T-helper 2 cell treated with Interferon-gamma antibody and Interleukin-4, amounts not matched to agents 100 ng/mL and 5 ng/mL, for 36 hours (primary cell): ENCODE results near the gene ADAM22. TPM values are rescaled to one million over a fixed set of nuclear protein-coding genes. Genes with fewer than 3 reads are reported as not detected.
"Not testable (repeated sequence)": the region's sequence is repeated elsewhere in the genome, so short reads cannot be mapped to it uniquely, and the experiment has no call there.

Source experiments
- intact Hi-C: fragments of 100-400 bp; cut with micrococcal nuclease; formaldehyde crosslinking; loops from one replicate; pipeline ENCODE4 v1.15.1; 2023
- total RNA-seq: library from RNA; stranded (reverse); gene quantifications from 2 replicates; pipeline ENCODE4 v1.2.3, GENCODE V29; 2022

Gene ADAM22
- total RNA-seq, result 2.9 and 3.2 TPM in 2 replicates

- intact Hi-C loops, result loop anchor here (1.0 to 10.0 kb wide), 4 partner anchors 58 to 306 kb away; partner anchors contain the start of genes DBF4, RUNDC3B, SLC25A40 and SRI
These were observed at the start of gene ADAM22 for GRCh38 chr7:87933953-87934698. Gene ADAM22 (plus strand): TSS chr7:87934251. CDS start chr7:87934466, 215 bp downstream.

- intact Hi-C loops, result loop anchor here (1.0 kb wide), 1 partner anchor 9 kb away; the partner anchor contains the start of genes DBF4 and SLC25A40
These were observed 49.0 kb upstream of the ADAM22 start for GRCh38 chr7:87885018-87885417.

GRCh38 chr7:87886875-87887274 lies 47.2 kb upstream of the ADAM22 start:
- intact Hi-C loops, result loop anchor here (1.0 to 2.0 kb wide), 2 partner anchors 90 to 574 kb away; no protein-coding TSS in a partner anchor

- intact Hi-C loops, result no loop called here
These were observed 38.7 kb upstream of the ADAM22 start for GRCh38 chr7:87895363-87895762.

GRCh38 chr7:87899255-87899654 lies 34.8 kb upstream of the ADAM22 start:
- intact Hi-C loops, result no loop called here

- intact Hi-C loops, result not testable (repeated sequence)
These were observed 26.7 kb upstream of the ADAM22 start for GRCh38 chr7:87907136-87907906.

GRCh38 chr7:87908814-87909213 lies 25.2 kb upstream of the ADAM22 start:
- intact Hi-C loops, result not testable (repeated sequence)

GRCh38 chr7:87912121-87912520 lies 21.9 kb upstream of the ADAM22 start:
- intact Hi-C loops, result no loop called here

GRCh38 chr7:87918740-87919139 lies 15.3 kb upstream of the ADAM22 start:
- intact Hi-C loops, result no loop called here

GRCh38 chr7:87919875-87920274 lies 14.2 kb upstream of the ADAM22 start:
- intact Hi-C loops, result no loop called here

- intact Hi-C loops, result no loop called here
These were observed 13.5 kb upstream of the ADAM22 start for GRCh38 chr7:87920578-87920977.

GRCh38 chr7:87922759-87923395 lies 11.2 kb upstream of the ADAM22 start:
- intact Hi-C loops, result not testable (repeated sequence)

- intact Hi-C loops, result no loop called here
These were observed 7.2 kb upstream of the ADAM22 start for GRCh38 chr7:87926581-87927461.

- intact Hi-C loops, result loop anchor here (10.0 kb wide), 1 partner anchor 181 kb away; no protein-coding TSS in a partner anchor
These were observed 472 bp upstream of the ADAM22 start for GRCh38 chr7:87933605-87933952.

GRCh38 chr7:87934699-87935383 lies 790 bp downstream of the ADAM22 start:
- intact Hi-C loops, result loop anchor here (1.0 to 10.0 kb wide), 4 partner anchors 59 to 307 kb away; partner anchors contain the start of genes DBF4, RUNDC3B, SLC25A40 and SRI

GRCh38 chr7:87935384-87935706 lies 1.3 kb downstream of the ADAM22 start:
- intact Hi-C loops, result loop anchor here (2.0 to 10.0 kb wide), 2 partner anchors 179 to 285 kb away; partner anchors contain the start of gene SRI

- intact Hi-C loops, result no loop called here
These were observed 7.1 kb downstream of the ADAM22 start for GRCh38 chr7:87941138-87941537.

- intact Hi-C loops, result no loop called here
These were observed 10.5 kb downstream of the ADAM22 start for GRCh38 chr7:87944547-87944946.

- intact Hi-C loops, result not testable (repeated sequence)
These were observed 11.9 kb downstream of the ADAM22 start for GRCh38 chr7:87945926-87946325.

GRCh38 chr7:87948371-87948770 lies 14.3 kb downstream of the ADAM22 start:
- intact Hi-C loops, result no loop called here
